HG03378 (cell line): ENCODE results near the gene ZNF69.

Experiments
- ATAC-seq: cut with Tn5 transposase; IDR thresholded peaks from one replicate; pipeline ENCODE4 v1.9.1; 2021; ENCODE audit warnings: mild to moderate bottlenecking, moderate library complexity; ENCODE audit not compliant: unreplicated experiment

The ZNF69 gene

GRCh38 chr19:11950312-11950711, 62.7 kb downstream of the ZNF69 start:
- no peak for ATAC-seq
